H9 (cell line): ENCODE measurements around the gene FAM228B. TPM values are rescaled to one million over a fixed set of nuclear protein-coding genes. Genes with fewer than 3 reads are reported as not detected.

Source experiments
- DNase-seq: peaks from one replicate; pipeline ENCODE4 v3.0.0-alpha.2; 2017
- H2AFZ ChIP-seq: one replicate; pipeline ENCODE4 v1.6.1; 2013; ENCODE audit warnings: mild to moderate bottlenecking, low read length, control low read depth, moderate library complexity
- H2AK5ac ChIP-seq: 2 replicates; pipeline ENCODE4 v1.6.1; 2013; ENCODE audit warnings: low read length, control low read depth, mixed read lengths; ENCODE audit not compliant: insufficient read length
- H2BK120ac ChIP-seq: one replicate; pipeline ENCODE4 v1.6.1; 2013; ENCODE audit warnings: low read depth, mild to moderate bottlenecking, low read length, control low read depth, inconsistent platforms; ENCODE audit not compliant: poor library complexity, severe bottlenecking
- H2BK12ac ChIP-seq: 2 replicates; pipeline ENCODE4 v1.6.1; 2013; ENCODE audit warnings: low read length, control low read depth, mixed read lengths, low read depth; ENCODE audit not compliant: insufficient read length
- H2BK15ac ChIP-seq: 2 replicates; pipeline ENCODE4 v1.6.1; 2013; ENCODE audit warnings: low read depth, low read length, control low read depth
- H2BK20ac ChIP-seq: one replicate; pipeline ENCODE4 v1.6.1; 2013; ENCODE audit warnings: low read depth, mild to moderate bottlenecking, low read length, control low read depth, inconsistent platforms; ENCODE audit not compliant: poor library complexity, severe bottlenecking
- H2BK5ac ChIP-seq: 2 replicates; pipeline ENCODE4 v1.6.1; 2013; ENCODE audit warnings: low read length, control low read depth, mixed read lengths; ENCODE audit not compliant: insufficient read length
- H3K14ac ChIP-seq: 2 replicates; pipeline ENCODE4 v1.6.1; 2013; ENCODE audit warnings: low read length, control low read depth; ENCODE audit not compliant: insufficient read depth
- H3K18ac ChIP-seq: 2 replicates; pipeline ENCODE4 v1.6.1; 2013; ENCODE audit warnings: low read depth, mild to moderate bottlenecking, mixed read lengths, low read length, control low read depth; ENCODE audit not compliant: insufficient read length
- H3K23ac ChIP-seq: 2 replicates; pipeline ENCODE4 v1.6.1; 2013; ENCODE audit warnings: low read length, control low read depth, mixed read lengths, low read depth; ENCODE audit not compliant: insufficient read length
- H3K23me2 ChIP-seq: 2 replicates; pipeline ENCODE4 v1.6.1; 2013; ENCODE audit warnings: low read depth, mild to moderate bottlenecking, mixed read lengths, low read length, control low read depth; ENCODE audit not compliant: insufficient read length, poor library complexity, severe bottlenecking
- H3K27ac ChIP-seq: 2 replicates; pipeline ENCODE4 v1.5.1; 2013; ENCODE audit warnings: low read length, control low read depth, mixed read lengths, low read depth; ENCODE audit not compliant: insufficient read length
- H3K27me3 ChIP-seq: 2 replicates; pipeline ENCODE4 v1.6.1; 2013; ENCODE audit warnings: low read length, control low read depth, inconsistent platforms; ENCODE audit not compliant: insufficient read depth
- H3K4ac ChIP-seq: 2 replicates; pipeline ENCODE4 v1.6.1; 2013; ENCODE audit warnings: low read depth, mild to moderate bottlenecking, control low read depth, inconsistent platforms, low read length, moderate library complexity
- H3K4me1 ChIP-seq: 2 replicates; pipeline ENCODE4 v1.6.1; 2013; ENCODE audit warnings: low read length, control low read depth, inconsistent platforms; ENCODE audit not compliant: insufficient read depth
- H3K4me2 ChIP-seq: 2 replicates; pipeline ENCODE4 v1.6.1; 2013; ENCODE audit warnings: low read length, control low read depth, mixed read lengths; ENCODE audit not compliant: insufficient read length, insufficient read depth
- H3K56ac ChIP-seq: 2 replicates; pipeline ENCODE4 v1.6.1; 2013; ENCODE audit warnings: low read depth, mild to moderate bottlenecking, mixed read lengths, low read length, control low read depth; ENCODE audit not compliant: insufficient read length
- H3K79me1 ChIP-seq: 2 replicates; pipeline ENCODE4 v1.6.1; 2013; ENCODE audit warnings: low read depth, mild to moderate bottlenecking, moderate library complexity, low read length, control low read depth, inconsistent platforms; ENCODE audit not compliant: insufficient read depth, poor library complexity, severe bottlenecking
- H3K79me2 ChIP-seq: 2 replicates; pipeline ENCODE4 v1.6.1; 2013; ENCODE audit warnings: low read length, control low read depth, inconsistent platforms; ENCODE audit not compliant: insufficient read depth
- H3K9ac ChIP-seq: 2 replicates; pipeline ENCODE4 v1.6.1; 2013; ENCODE audit warnings: low read length, control low read depth, mixed read lengths; ENCODE audit not compliant: insufficient read length; ENCODE audit errors: extremely low read depth
- H3K9me3 ChIP-seq: one replicate; pipeline ENCODE4 v1.6.1; 2013; ENCODE audit warnings: low read depth, low read length, inconsistent platforms; ENCODE audit not compliant: control insufficient read depth
- H3T11ph ChIP-seq: one replicate; pipeline ENCODE4 v1.6.1; 2013; ENCODE audit warnings: mild to moderate bottlenecking, low read length, control low read depth, inconsistent platforms
- H4K20me1 ChIP-seq: one replicate; pipeline ENCODE4 v1.6.1; 2013; ENCODE audit not compliant: control insufficient read depth, insufficient read length, insufficient read depth
- H4K5ac ChIP-seq: 2 replicates; pipeline ENCODE4 v1.6.1; 2013; ENCODE audit warnings: low read depth, mild to moderate bottlenecking, mixed read lengths, low read length, control low read depth; ENCODE audit not compliant: insufficient read length
- H4K8ac ChIP-seq: replicated peaks from 2 replicates; pipeline ENCODE4 v1.6.1; 2013; ENCODE audit warnings: low read length, control low read depth, mixed read lengths, low read depth; ENCODE audit not compliant: insufficient read length
- H4K91ac ChIP-seq: 2 replicates; pipeline ENCODE4 v1.6.1; 2013; ENCODE audit warnings: low read depth, mild to moderate bottlenecking, moderate library complexity, mixed read lengths, low read length, control low read depth; ENCODE audit not compliant: insufficient read length
- H3K27ac Mint-ChIP-seq, 3 experiments: 2 replicates in 2 of 3; 3 replicates in 1 of 3; pipeline ENCODE4 v1.8.0; 2020 to 2021; ENCODE audit warnings: mixed read lengths in 3 of 3, mild to moderate bottlenecking in 1 of 3, moderate library complexity in 1 of 3
- H3K27me3 Mint-ChIP-seq: 2 replicates; pipeline ENCODE4 v1.8.0; 2021; ENCODE audit warnings: low read depth, mild to moderate bottlenecking, moderate library complexity, mixed read lengths
- H3K36me3 Mint-ChIP-seq, 3 experiments: 2 replicates in 2 of 3; 3 replicates in 1 of 3; pipeline ENCODE4 v1.8.0; 2020 to 2021; ENCODE audit warnings: low read depth in 3 of 3, mixed read lengths in 3 of 3; ENCODE audit not compliant: insufficient read depth in 1 of 3
- H3K4me1 Mint-ChIP-seq, 2 experiments: 2 replicates each; pipeline ENCODE4 v1.8.0; 2020; ENCODE audit warnings: mixed read lengths in 2 of 2
- H3K4me3 Mint-ChIP-seq, 2 experiments: 2 replicates in 1 of 2; 3 replicates in 1 of 2; pipeline ENCODE4 v1.8.0; 2020 to 2021; ENCODE audit warnings: mild to moderate bottlenecking in 2 of 2, mixed read lengths in 2 of 2, moderate library complexity in 1 of 2
- H3K9me3 Mint-ChIP-seq, 2 experiments: 2 replicates in 1 of 2; 3 replicates in 1 of 2; pipeline ENCODE4 v1.8.0; 2020; ENCODE audit warnings: mild to moderate bottlenecking in 2 of 2, mixed read lengths in 2 of 2, moderate library complexity in 1 of 2
- CTCF ChIP-seq: fragments of 200-600 bp; sonication (generic); conservative IDR thresholded peaks from 3 replicates; pipeline ENCODE4 v1.8.0; 2021; ENCODE audit warnings: antibody characterized with exemption, mild to moderate bottlenecking
- WGBS: extraction: QIAGEN DNeasy Blood & Tissue Kit; methylation state at CpG from one replicate; pipeline ENCODE4 v1.1.7; 2013; ENCODE audit warnings: missing lambda C conversion rate, low lambda C conversion rate, mixed read lengths; ENCODE audit not compliant: insufficient read length; ENCODE audit errors: extremely low coverage; 5-methylcytosine and 5-hydroxymethylcytosine counted together
- total RNA-seq: library from RNA; stranded (reverse); gene quantifications from 2 replicates; pipeline ENCODE4 v1.2.1, GENCODE V29; 2021

The FAM228B gene
- total RNA-seq, 1 experiment from 2014 or later: 6.5 TPM

- H3K9me3 ChIP-seq: no peaks in the 10 kb centered on the region
- no peaks in the 10 kb centered on the region for H3K4me1 ChIP-seq
- H3K4ac ChIP-seq: no peak overlapping the region
- no peak overlapping the region for H2BK12ac ChIP-seq
- Mint-ChIP-seq H3K27me3 (no peaks in the 10 kb centered on the region; the same call in 1 of the 2 replicates), H3K9me3 (no peaks in the 10 kb centered on the region; a peak in 1 of 5 replicates), H3K4me1 (peaks cover 2 to 8% of the 10 kb centered on the region in 2 experiments; a peak in 2 of 4 replicates), H3K4me3 (no peak overlapping the region), H3K36me3 (peaks cover 0 to 3% (median 0%) of the 10 kb centered on the region in 3 experiments; a peak in 3 of 7 replicates), H3K27ac (peak overlapping the region in 1 of 3 experiments; percentile 81; a peak in 2 of 7 replicates)
- H3K4me2 ChIP-seq: no peak overlapping the region
- H2BK120ac ChIP-seq: no peak overlapping the region
- H4K8ac ChIP-seq: no peak overlapping the region
- H3T11ph ChIP-seq: no peak overlapping the region
- no peaks in the 10 kb centered on the region for H3K27me3 ChIP-seq
- no peak overlapping the region for H4K91ac ChIP-seq
- H2BK15ac ChIP-seq: no peak overlapping the region
- no peaks in the 10 kb centered on the region for H3K79me2 ChIP-seq
- no peaks in the 10 kb centered on the region for H4K20me1 ChIP-seq
- no peak overlapping the region for H2BK20ac ChIP-seq
- no peak overlapping the region for H4K5ac ChIP-seq
- no peak overlapping the region for H3K18ac ChIP-seq
- H3K23me2 ChIP-seq: no peaks in the 10 kb centered on the region
- no peaks in the 10 kb centered on the region for H3K79me1 ChIP-seq
- H3K56ac ChIP-seq: no peak overlapping the region
- no peak for TF ChIP-seq CTCF
- H3K14ac ChIP-seq: no peak overlapping the region
- H3K9ac ChIP-seq: no peak overlapping the region
- DNase-seq: no peak
- WGBS: no CpG with 5 or more reads among the region's 17 CpGs
- H2AFZ ChIP-seq: no peak overlapping the region
- H2AK5ac ChIP-seq: no peak overlapping the region
- H3K23ac ChIP-seq: no peak overlapping the region
- H2BK5ac ChIP-seq: no peak overlapping the region
- H3K27ac ChIP-seq: no peak overlapping the region
Observed at GRCh38 chr2:24209389-24210105, 86.3 kb downstream of the FAM228B start.
